HUES6 (cell line): ENCODE data around the gene EXOSC2.

Experiments
- H3K27ac ChIP-seq: 2 replicates; pipeline ENCODE4 v1.7.0; 2013; ENCODE audit warnings: low read depth, mild to moderate bottlenecking, low read length, inconsistent platforms
- H3K27me3 ChIP-seq: 2 replicates; pipeline ENCODE4 v1.6.1; 2013; ENCODE audit warnings: low read length; ENCODE audit not compliant: control insufficient read depth, insufficient read depth
- H3K36me3 ChIP-seq: 2 replicates; pipeline ENCODE4 v1.6.1; 2013; ENCODE audit warnings: low read length; ENCODE audit not compliant: control insufficient read depth, insufficient read depth
- H3K4me1 ChIP-seq: 2 replicates; pipeline ENCODE4 v1.6.1; 2013; ENCODE audit warnings: low read length; ENCODE audit not compliant: control insufficient read depth, insufficient read depth
- H3K4me3 ChIP-seq: 2 replicates; pipeline ENCODE4 v1.5.1; 2013; ENCODE audit warnings: low read depth, low read length
- H3K9ac ChIP-seq: one replicate; pipeline ENCODE4 v1.6.1; 2013; ENCODE audit warnings: mild to moderate bottlenecking, low read length
- H3K9me3 ChIP-seq: 2 replicates; pipeline ENCODE4 v1.6.1; 2013; ENCODE audit warnings: low read depth, low read length; ENCODE audit not compliant: control insufficient read depth, insufficient read depth

Gene EXOSC2, protein sequence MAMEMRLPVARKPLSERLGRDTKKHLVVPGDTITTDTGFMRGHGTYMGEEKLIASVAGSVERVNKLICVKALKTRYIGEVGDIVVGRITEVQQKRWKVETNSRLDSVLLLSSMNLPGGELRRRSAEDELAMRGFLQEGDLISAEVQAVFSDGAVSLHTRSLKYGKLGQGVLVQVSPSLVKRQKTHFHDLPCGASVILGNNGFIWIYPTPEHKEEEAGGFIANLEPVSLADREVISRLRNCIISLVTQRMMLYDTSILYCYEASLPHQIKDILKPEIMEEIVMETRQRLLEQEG

DNA sequence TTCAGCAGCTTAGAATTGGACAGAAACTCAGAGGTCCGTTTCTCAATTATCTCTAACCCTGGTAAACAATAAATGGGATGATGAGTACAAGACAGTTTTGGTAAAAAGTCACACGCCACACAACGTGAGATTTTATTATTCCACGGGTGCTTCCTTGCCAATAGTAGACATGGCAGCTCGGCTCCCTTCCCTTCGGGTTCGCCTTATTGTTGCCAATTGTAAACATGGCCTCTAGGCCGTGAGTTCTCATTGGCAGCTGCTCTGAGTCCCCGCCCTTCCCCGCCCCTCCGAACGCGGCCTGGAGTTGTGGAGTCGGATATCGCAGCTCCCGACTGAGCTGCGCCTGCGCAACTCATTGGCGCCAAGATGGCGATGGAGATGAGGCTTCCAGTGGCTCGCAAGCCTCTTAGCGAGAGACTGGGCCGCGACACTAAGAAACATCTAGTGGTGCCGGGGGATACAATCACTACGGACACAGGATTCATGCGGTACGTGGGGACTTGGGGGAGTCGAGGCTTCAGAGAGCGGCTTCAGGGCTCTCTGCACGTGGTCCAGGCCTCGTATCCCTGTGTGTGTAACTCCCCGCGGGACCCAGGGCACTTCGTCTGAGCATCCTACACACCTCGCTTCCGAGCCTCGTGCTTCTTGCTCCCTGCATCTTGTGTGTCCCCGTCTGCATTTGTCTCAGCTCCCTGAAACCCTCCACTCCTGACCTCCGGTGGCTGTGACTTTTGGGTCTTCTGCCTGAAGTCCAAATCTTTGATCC lies at the start of gene EXOSC2:
Gene EXOSC2, plus strand, starts transcription at position 355 of the 766 bp plus-strand sequence. Its CDS starts 12 bp downstream, at position 367.
- H3K27me3 ChIP-seq: no peaks in the 10 kb centered on the region
- peak within 1 kb of the TSS; percentile 95 for H3K9ac ChIP-seq
- H3K4me3 ChIP-seq: peak within 1 kb of the TSS; percentile 89
- peaks cover 16% of the 10 kb centered on the region for H3K4me1 ChIP-seq
- no peaks in the 10 kb centered on the region for H3K9me3 ChIP-seq
- peaks cover 34% of the 10 kb centered on the region for H3K36me3 ChIP-seq
- no peak within 1 kb of the TSS for H3K27ac ChIP-seq

DNA sequence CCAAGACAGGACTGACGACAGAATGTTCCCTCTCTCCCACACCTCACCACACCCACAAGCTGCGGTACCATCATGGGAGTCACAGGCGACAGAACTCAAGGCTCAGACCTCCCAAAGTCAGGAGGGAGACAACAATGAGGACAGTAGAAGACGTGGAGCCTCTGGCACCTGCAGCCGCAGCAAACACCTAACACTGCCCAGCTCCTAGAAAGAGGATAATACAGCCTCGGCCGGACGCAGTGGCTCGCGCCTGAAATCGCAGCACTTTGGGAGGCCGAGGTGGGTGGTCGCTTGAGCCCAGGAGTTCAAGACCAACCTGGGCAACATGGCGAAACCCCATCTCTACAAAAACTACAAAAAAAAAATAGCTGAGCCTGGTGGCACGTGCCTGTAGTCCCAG lies 42.4 kb upstream of the EXOSC2 start:
- no peaks in the 10 kb centered on the region for H3K4me1 ChIP-seq

DNA sequence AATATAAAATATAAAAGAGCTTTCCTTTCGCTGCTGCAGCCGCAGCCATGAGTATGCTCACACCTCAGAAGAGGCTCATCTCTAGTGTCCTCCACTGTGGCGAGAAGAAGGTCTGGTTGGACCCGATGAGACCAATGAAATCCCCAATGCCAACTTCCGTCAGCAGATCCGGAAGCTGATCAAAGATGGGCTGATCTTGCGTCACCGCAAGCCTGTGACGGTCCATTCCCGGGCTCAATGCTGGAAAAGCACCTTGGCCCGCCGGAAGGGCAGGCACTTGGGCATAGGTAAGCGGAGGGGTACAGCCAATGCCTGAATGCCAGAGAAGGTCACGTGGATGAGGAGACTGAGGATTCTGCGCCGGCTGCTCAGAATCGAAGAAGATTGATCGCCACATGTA lies 41.8 kb upstream of the EXOSC2 start:
- Histone ChIP-seq H3K36me3 (no peaks in the 10 kb centered on the region), H3K9me3 (no peaks in the 10 kb centered on the region), H3K4me3 (no peak overlapping the region)

More for the DNA sequence above, 42.4 kb upstream of the EXOSC2 start:
- Histone ChIP-seq H3K4me3 (no peak overlapping the region), H3K27me3 (peaks cover 33% of the 10 kb centered on the region), H3K9me3 (no peaks in the 10 kb centered on the region), H3K9ac (no peak overlapping the region), H3K36me3 (no peaks in the 10 kb centered on the region), H3K27ac (no peak overlapping the region)

DNA sequence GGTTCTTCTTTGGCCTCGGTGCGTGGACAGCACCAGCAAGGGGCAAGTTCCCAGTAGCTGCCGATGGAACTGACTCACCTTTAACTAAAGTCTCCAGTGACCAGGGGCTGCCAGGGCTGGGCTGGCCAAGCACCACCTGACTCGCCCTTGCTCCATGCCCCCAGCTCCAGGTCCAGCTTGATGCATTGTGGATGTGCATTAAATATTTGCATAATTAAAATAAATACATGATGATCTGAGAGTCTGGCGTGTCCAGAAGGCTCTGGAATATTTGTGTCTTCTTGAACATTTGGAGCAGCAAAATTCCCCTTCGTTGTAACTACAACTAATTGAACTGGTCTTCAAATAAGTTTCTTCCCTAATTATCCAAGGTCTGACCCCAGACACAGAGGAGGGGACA lies 38.7 kb upstream of the EXOSC2 start:
- Histone ChIP-seq H3K9me3 (peaks cover 8% of the 10 kb centered on the region), H3K27ac (no peak overlapping the region), H3K27me3 (peaks cover 70% of the 10 kb centered on the region), H3K36me3 (no peaks in the 10 kb centered on the region), H3K4me1 (no peaks in the 10 kb centered on the region), H3K4me3 (no peak overlapping the region), H3K9ac (no peak overlapping the region)

More for the DNA sequence above, 41.8 kb upstream of the EXOSC2 start:
- Histone ChIP-seq H3K27ac (no peak overlapping the region), H3K9ac (no peak overlapping the region), H3K4me1 (no peaks in the 10 kb centered on the region), H3K27me3 (peaks cover 39% of the 10 kb centered on the region)

DNA sequence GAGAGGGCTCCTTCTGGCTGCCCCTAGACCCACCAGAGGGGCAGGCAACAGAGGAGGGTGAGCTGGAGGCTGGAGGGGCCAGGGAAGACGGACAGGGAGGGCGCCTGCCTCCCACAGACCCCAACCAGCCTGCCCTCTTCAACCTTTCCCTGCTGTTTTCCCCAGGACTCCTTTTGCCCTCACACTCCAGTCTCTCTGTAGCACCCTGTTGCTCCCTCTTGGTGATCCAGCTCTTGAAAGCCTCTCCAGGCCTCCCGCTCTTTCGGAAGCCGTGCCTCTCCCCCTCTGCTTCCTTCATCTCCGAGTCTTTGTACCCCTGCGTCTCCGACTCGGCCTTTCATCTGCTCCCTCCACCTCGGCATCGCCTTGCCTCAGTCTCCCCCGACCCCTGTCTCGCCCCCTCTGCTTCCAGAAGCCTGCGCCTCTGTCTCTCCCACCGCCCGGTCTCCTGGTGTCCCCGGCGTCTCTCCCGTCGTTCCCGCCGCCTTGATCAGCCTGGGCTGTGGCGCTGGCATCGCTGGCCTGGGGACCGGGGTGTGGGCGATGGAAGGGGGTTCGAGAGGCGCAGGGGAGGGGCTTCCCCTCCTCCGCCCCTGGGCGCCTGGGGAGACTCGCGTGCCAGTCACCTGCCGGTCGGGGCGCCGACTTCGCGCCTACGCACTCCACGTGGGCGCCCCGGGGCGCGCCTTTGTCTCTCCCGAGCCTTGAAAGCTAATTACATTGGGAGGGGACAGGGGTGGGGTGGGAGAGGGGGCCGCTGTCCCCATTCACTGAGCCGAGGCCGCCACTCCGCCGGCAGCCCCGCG lies 34.5 kb upstream of the EXOSC2 start:
- Histone ChIP-seq H3K27me3 (peaks cover 96% of the 10 kb centered on the region), H3K27ac (no peak overlapping the region), H3K4me1 (peaks cover 20% of the 10 kb centered on the region), H3K36me3 (no peaks in the 10 kb centered on the region), H3K9me3 (peaks cover 8% of the 10 kb centered on the region), H3K4me3 (0 out of 2 replicates have a peak overlapping the region, but pooled peaks have one; percentile 25), H3K9ac (no peak overlapping the region)

DNA sequence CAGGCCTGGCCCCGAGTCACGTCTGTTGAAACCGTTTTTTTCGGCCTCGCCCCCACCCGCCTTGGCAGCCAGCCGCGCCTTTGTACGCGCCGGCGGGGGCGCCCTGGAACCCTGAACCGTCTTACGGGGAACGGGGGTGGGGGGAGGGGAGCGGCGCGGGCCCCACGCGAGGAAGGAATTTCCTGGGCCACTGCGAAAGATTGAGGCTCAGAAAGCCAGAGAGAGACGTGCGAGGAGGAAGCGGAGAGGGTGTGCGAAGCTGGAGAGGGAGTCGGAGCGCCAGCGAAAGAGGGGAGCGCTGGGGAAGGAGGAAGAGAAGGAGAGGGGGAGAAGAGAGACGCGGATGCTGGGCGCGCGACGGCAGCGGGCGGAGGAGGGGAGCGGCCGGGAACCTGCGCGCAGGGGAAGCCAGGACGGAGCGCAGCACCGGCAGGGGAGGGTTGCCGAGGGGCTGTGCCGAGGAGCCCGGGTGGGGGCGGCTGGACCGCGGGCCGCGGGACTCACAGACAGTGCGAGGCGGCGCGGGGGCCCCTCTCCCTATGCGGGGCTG lies 33.8 kb upstream of the EXOSC2 start:
- peaks cover 99% of the 10 kb centered on the region for H3K27me3 ChIP-seq

DNA sequence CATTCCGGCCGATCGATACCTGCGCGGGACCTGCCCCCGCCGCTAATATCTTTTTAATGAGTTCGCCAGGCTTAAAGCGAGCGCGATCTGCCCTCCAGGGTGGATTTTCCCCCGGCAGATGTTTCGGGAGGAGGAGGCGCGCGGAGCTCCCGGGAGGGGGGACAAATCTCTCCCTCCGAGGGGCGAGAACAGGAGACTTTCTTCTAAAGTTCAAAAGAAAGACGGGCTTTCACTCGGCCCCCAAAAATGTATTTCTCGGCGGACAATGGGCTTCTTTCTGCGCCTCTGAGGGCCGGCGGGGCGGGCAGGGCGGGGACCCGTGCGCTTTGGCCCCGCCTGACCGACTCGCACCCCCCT lies 33.3 kb upstream of the EXOSC2 start:
- peaks cover 21% of the 10 kb centered on the region for H3K4me1 ChIP-seq
- H3K9me3 ChIP-seq: peaks cover 8% of the 10 kb centered on the region
- peaks cover 100% of the 10 kb centered on the region for H3K27me3 ChIP-seq
- no peak overlapping the region for H3K9ac ChIP-seq
- peak overlapping the region; percentile 52 for H3K4me3 ChIP-seq
- no peak overlapping the region for H3K27ac ChIP-seq
- no peaks in the 10 kb centered on the region for H3K36me3 ChIP-seq

More for the DNA sequence above, 33.8 kb upstream of the EXOSC2 start:
- H3K9me3 ChIP-seq: peaks cover 8% of the 10 kb centered on the region
- H3K27ac ChIP-seq: no peak overlapping the region
- H3K9ac ChIP-seq: peak overlapping the region; percentile 42
- H3K36me3 ChIP-seq: no peaks in the 10 kb centered on the region
- H3K4me3 ChIP-seq: peak overlapping the region; percentile 48
- peaks cover 20% of the 10 kb centered on the region for H3K4me1 ChIP-seq

DNA sequence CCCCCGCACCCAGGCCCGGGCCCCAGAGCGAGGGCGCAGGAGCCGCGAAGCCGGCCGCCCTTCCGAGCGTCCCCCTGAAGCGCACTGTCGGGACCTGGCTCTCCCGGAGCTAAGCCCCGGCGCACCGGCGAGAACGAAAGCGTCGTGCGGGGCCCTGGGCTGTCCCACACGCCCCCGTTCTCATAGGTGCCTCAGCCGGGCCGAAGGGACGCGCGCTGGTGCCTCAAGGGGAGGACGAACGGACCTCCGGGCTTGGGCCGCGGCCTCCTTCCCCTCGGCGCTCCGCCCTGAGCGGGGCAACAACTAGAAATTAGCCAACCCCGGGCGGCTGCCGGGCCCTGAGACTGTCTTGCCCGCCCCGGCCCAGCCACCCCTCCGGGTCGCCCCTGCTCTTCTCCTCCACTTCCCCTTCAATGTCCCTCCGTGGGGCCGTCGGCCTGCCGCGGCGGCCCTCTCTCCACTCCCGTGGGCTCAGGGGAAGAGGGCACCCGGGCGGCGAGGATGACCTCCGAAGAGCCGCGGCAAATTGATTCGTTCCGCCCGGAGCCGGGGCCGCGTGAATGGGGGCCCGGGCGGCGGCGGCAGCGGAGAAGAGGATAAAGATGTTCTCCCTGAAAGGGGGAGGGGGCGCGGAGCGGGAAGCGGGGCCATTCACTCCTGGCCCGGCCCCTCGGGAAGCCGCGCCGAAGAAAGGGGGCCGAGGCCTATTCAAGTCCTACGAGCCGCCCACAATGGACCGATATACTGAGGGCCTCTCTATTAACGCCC lies 32.7 kb upstream of the EXOSC2 start:
- H3K27me3 ChIP-seq: peaks cover 100% of the 10 kb centered on the region
- H3K4me3 ChIP-seq: peak overlapping the region; percentile 52
- peaks cover 8% of the 10 kb centered on the region for H3K9me3 ChIP-seq
- H3K36me3 ChIP-seq: no peaks in the 10 kb centered on the region
- no peak overlapping the region for H3K27ac ChIP-seq
- no peak overlapping the region for H3K9ac ChIP-seq
- peaks cover 25% of the 10 kb centered on the region for H3K4me1 ChIP-seq

DNA sequence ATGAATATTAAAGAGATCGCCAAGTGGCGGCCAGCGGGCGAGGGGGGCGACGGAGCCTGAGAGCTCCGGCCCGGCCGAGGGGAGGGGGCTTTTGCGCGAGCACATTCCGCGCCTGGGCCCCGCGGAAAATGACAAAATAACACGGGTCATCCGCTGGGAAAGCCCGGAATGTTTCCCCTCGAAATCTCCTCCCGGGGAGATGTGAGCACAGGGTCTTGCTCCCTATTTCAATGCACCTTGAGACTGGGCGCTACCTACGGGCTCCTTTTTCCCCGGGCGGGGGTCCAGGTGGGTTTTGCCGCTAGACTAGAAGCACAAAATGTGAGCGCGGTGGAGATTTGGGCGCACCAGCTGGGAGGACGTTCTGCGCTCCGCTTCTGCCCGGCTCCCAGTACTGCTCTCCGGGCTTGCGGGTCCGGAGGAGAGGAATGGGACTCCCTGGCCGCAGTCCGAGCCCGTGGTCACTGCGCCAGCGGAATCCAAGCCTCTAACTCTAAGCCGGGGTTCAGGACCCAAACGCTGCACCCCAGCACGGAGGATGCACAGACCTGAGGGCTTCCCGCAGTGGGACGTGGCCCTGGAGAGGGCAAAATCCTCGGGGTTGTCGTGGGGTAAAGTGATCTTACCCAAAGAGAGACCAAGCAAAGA lies 32.0 kb upstream of the EXOSC2 start:
- H3K36me3 ChIP-seq: no peaks in the 10 kb centered on the region
- peaks cover 8% of the 10 kb centered on the region for H3K9me3 ChIP-seq
- H3K4me1 ChIP-seq: peaks cover 32% of the 10 kb centered on the region
- H3K27me3 ChIP-seq: peaks cover 100% of the 10 kb centered on the region
- H3K27ac ChIP-seq: no peak overlapping the region
- no peak overlapping the region for H3K9ac ChIP-seq
- H3K4me3 ChIP-seq: peak overlapping the region; percentile 52
